Lower leg skin (tissue), 3 donors: Measurements from ENCODE around the gene ARHGEF4.

ENCODE experiments used
- POLR2A ChIP-seq, 2 donors: fragments of 450-650 bp; IDR thresholded peaks; one replicate each; pipeline ENCODE4 v1.6.1; 2016 to 2017; ENCODE audit warnings: antibody characterized with exemption in 2 of 2, mild to moderate bottlenecking in 1 of 2, moderate library complexity in 1 of 2
- TF ChIP-seq, protein P1 (sequence below), 3 donors: fragments of 450-650 bp; IDR thresholded peaks; one replicate each; pipeline ENCODE4 v1.5.1; 2016; ENCODE audit warnings: antibody characterized with exemption in 3 of 3, mild to moderate bottlenecking in 3 of 3, moderate library complexity in 2 of 3

DNA sequence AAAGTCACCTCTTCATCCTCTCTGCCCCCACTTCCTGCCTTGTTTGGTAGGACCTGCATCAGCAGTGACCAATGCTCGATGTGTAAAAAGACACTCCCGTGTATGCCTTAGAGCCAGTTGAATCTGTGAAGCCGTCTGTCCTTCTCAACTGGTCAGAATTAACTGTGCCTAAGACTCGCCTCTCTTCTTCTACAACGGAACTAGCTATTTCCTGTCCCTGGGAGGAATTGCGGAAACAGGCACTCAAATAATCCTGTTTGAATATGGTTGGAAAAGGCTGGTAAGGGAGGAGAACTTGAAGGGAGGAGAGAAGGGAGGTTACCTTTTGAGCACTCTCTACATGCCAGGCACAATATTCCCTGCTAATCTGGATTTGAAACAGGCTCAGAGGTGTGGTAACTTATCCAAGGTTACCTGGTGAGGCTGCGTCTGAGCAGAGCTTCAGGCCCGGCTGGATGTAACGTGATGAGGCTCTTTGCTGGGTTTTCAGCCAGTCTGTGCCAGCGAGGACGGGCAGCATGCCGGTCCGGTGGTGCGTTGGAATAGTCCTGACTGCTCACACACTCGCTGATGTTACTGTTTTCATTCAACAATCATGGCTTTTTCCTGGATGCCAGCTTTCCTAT is 129.5 kb downstream of the ARHGEF4 start:
- TF ChIP-seq, protein P1, sequence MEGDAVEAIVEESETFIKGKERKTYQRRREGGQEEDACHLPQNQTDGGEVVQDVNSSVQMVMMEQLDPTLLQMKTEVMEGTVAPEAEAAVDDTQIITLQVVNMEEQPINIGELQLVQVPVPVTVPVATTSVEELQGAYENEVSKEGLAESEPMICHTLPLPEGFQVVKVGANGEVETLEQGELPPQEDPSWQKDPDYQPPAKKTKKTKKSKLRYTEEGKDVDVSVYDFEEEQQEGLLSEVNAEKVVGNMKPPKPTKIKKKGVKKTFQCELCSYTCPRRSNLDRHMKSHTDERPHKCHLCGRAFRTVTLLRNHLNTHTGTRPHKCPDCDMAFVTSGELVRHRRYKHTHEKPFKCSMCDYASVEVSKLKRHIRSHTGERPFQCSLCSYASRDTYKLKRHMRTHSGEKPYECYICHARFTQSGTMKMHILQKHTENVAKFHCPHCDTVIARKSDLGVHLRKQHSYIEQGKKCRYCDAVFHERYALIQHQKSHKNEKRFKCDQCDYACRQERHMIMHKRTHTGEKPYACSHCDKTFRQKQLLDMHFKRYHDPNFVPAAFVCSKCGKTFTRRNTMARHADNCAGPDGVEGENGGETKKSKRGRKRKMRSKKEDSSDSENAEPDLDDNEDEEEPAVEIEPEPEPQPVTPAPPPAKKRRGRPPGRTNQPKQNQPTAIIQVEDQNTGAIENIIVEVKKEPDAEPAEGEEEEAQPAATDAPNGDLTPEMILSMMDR (IDR thresholded peaks at IDR 0.05), result no peak
- no peak for TF ChIP-seq POLR2A (IDR thresholded peaks at IDR 0.05)
